Heart right ventricle (tissue), 16 donors: Measurements from ENCODE around the gene BBS5. TPM values are rescaled to one million over a fixed set of nuclear protein-coding genes. Genes with fewer than 3 reads are reported as not detected.

Experiments used
- ATAC-seq, 8 donors: fragments of 200-7000 bp; cut with Tn5 transposase; one replicate each; pipeline ENCODE4 v1.9.1; 2020; ENCODE audit warnings: mild to moderate bottlenecking in 8 of 8, moderate library complexity in 8 of 8, moderate number of reproducible peaks in 1 of 8
- DNase-seq, 2 donors: peaks; one replicate each; pipeline ENCODE4 v3.0.0-alpha.2; 2020
- H3K27ac ChIP-seq, 10 donors: fragments of 200-600 bp; sonication (generic) in 2 of 10; one replicate each; pipeline versions ENCODE4 v1.5.0 to v1.8.0; 2020 to 2022; ENCODE audit warnings: mild to moderate bottlenecking in 3 of 10
- H3K27me3 ChIP-seq, 7 donors: fragments of 200-600 bp; one replicate each; pipeline ENCODE4 v1.8.0; 2021 to 2022; ENCODE audit warnings: mild to moderate bottlenecking in 2 of 7
- H3K36me3 ChIP-seq, 9 donors: fragments of 200-600 bp; sonication (generic) in 1 of 9; one replicate each; pipeline versions ENCODE4 v1.5.0 to v1.8.0; 2020 to 2022; ENCODE audit warnings: mild to moderate bottlenecking in 2 of 9
- H3K4me1 ChIP-seq, 9 donors: fragments of 200-600 bp; sonication (generic) in 1 of 9; one replicate each; pipeline versions ENCODE4 v1.5.0 to v1.8.0; 2020 to 2022; ENCODE audit warnings: mild to moderate bottlenecking in 4 of 9
- H3K4me3 ChIP-seq, 10 donors: fragments of 200-600 bp; sonication (generic) in 2 of 10; one replicate each; pipeline versions ENCODE4 v1.5.0 to v1.8.0; 2020 to 2022; ENCODE audit warnings: mild to moderate bottlenecking in 7 of 10, moderate library complexity in 2 of 10
- H3K9me3 ChIP-seq, 11 donors: fragments of 200-600 bp in 10 of 11; sonication (generic) in 2 of 11; one replicate each; pipeline versions ENCODE4 v1.5.0 to v1.8.0; 2013 to 2022; ENCODE audit warnings: mild to moderate bottlenecking in 2 of 11, control low read depth in 1 of 11, moderate library complexity in 1 of 11
- CTCF ChIP-seq, 9 donors: fragments of 200-600 bp; sonication (generic) in 2 of 9; IDR thresholded peaks; one replicate each; pipeline versions ENCODE4 v1.5.0 to v1.8.0; 2021 to 2022; ENCODE audit warnings: antibody characterized with exemption in 9 of 9, mild to moderate bottlenecking in 5 of 9, moderate library complexity in 1 of 9
- WGBS, 2 donors: extraction: QIAGEN DNeasy Blood & Tissue Kit; methylation state at CpG; one replicate each; pipeline ENCODE4 v1.1.7; 2013; ENCODE audit warnings: inconsistent platforms in 1 of 2; 5-methylcytosine and 5-hydroxymethylcytosine counted together
- intact Hi-C, 10 donors: fragments of 100-400 bp; cut with DNase I; formaldehyde crosslinking; loops; one replicate each; pipeline versions ENCODE4 v1.11.1 to v1.14.2; 2022
- polyA plus RNA-seq, 2 donors: library from polyadenylated mRNA; stranded (reverse); fragments of 200-250 nt; gene quantifications; one replicate each; pipeline ENCODE4 v1.2.3, GENCODE V29; 2013
- total RNA-seq, 10 donors: library from RNA; stranded (reverse); fragmentation: NEBNext Ultra II Directional in 3 of 10; extraction: Animal tissue kit (Norgen Biotek cat#: 25700) in 3 of 10; gene quantifications; one replicate each; pipeline versions ENCODE4 v1.2.1 to v1.2.4, GENCODE V29; 2021 to 2023
- donor health status: Arrhythmogenic right ventricular cardiomyopathy.
- donor health status: ischemic (EF 13 %, LVEDD 7.1; RV severe dilation, severe dysfunction).
- donor health status: healthy with polysubstance abuse.
- donor health status: DM: no; HTN: yes; CAD: no.
- donor health status: DM: no; HTN: no; CAD: no.
- donor health status: ischemic (EF 25% LVEDD 6.9; RV normal size, moderate dysfunction).
- donor health status: ischemic (EF 25% LVEDD 5.7; RV mildly dilated, moderate dysfunction).
- donor health status: healthy.
- donor health status: DM: yes; HTN: yes; CAD: no.
- donor health status: Ischemic cardiomyopathy.
- donor health status: ischemic (EF 35%, LVEDD 5.7; RV mildly dilated, moderate dysfunction).
- donor health status: nonischemic (EF 11% LVEDD 7.7; RV severe dilation, severe dysfunction).
- donor health status: DM: yes; HTN: yes; CAD: no.
- donor health status: PGD.
- donor health status: ischemic (EF 29% LVEDD 5.4; RV normal size, mild dysfunction).
- donor health status: nonischemic (EF 23%, LVEDD 6.1; RV moderate dilation, normal function).

BBS5 gene
- total and polyA plus RNA-seq, 12 donors = 4.7 to 10.3 (median 8.5) TPM

GRCh38 chr2:169540146-169540545, 60.9 kb downstream of the BBS5 start:
- Histone ChIP-seq H3K4me3 (no peak overlapping the region), H3K27me3 (no peaks in the 10 kb centered on the region), H3K9me3 (no peaks in the 10 kb centered on the region), H3K27ac (no peak overlapping the region), H3K36me3 (peaks cover 0 to 92% (median 12%) of the 10 kb centered on the region in 9 donors), H3K4me1 (peaks cover 0 to 17% (median 0%) of the 10 kb centered on the region in 9 donors)
- no peak for ATAC-seq
- intact Hi-C loops = no loop called here
- WGBS, 2 donors = 40 to 49% methylated on average over 2 of the region's 2 CpGs
- no peak for TF ChIP-seq CTCF (IDR thresholded peaks at IDR 0.05)
- no peak for DNase-seq

GRCh38 chr2:169542433-169542832, 63.1 kb downstream of the BBS5 start:
- ATAC-seq (no peak), DNase-seq (no peak)
- intact Hi-C loops = no loop called here
- Histone ChIP-seq H3K4me1 (peaks cover 0 to 17% (median 0%) of the 10 kb centered on the region in 9 donors), H3K4me3 (no peak overlapping the region), H3K27me3 (no peaks in the 10 kb centered on the region), H3K27ac (no peak overlapping the region), H3K9me3 (no peaks in the 10 kb centered on the region), H3K36me3 (peaks cover 0 to 92% (median 15%) of the 10 kb centered on the region in 9 donors)
- TF ChIP-seq CTCF (IDR thresholded peaks at IDR 0.05) = no peak
- 92 to 94% methylated on average over 3 of the region's 3 CpGs for WGBS, 2 donors

GRCh38 chr2:169546756-169547155, 67.5 kb downstream of the BBS5 start:
- DNase-seq = no peak
- no peaks in the 10 kb centered on the region for H3K9me3 ChIP-seq
- TF ChIP-seq CTCF (IDR thresholded peaks at IDR 0.05) = no peak
- no peak for ATAC-seq
- no peak overlapping the region for H3K4me3 ChIP-seq
- peaks cover 0 to 5% (median 0%) of the 10 kb centered on the region in 9 donors for H3K4me1 ChIP-seq
- H3K36me3 ChIP-seq = peaks cover 0 to 98% (median 8%) of the 10 kb centered on the region in 9 donors
- H3K27ac ChIP-seq = no peak overlapping the region
- no peaks in the 10 kb centered on the region for H3K27me3 ChIP-seq
- intact Hi-C loops = no loop called here
- 96 to 98% methylated on average over 2 of the region's 2 CpGs for WGBS, 2 donors

Other genes with a start within 250 kb of the BBS5 start
- gene LRP2, start 117.0 kb upstream of the BBS5 start, total RNA-seq = 1 to 10 TPM in 1 of 10 donors, under 1 TPM in 2, not detected in 7; 0.15 to 1.3 (median 0.39) TPM
- under 1 TPM in 1 of 2 donors, not detected in 1; 0.06 TPM for gene LRP2, start 117.0 kb upstream of the BBS5 start, polyA plus RNA-seq
- 100 to 1,000 TPM; 105 to 185 (median 132) TPM for gene KLHL41, start 30.2 kb downstream of the BBS5 start, total RNA-seq
- 10 to 100 TPM; 32.5 to 37.7 TPM for gene KLHL41, start 30.2 kb downstream of the BBS5 start, polyA plus RNA-seq
- gene FASTKD1, start 94.4 kb downstream of the BBS5 start, total RNA-seq = 100 to 1,000 TPM in 1 of 10 donors, 10 to 100 TPM in 9; 42.4 to 101 (median 88.5) TPM
- gene FASTKD1, start 94.4 kb downstream of the BBS5 start, polyA plus RNA-seq = 100 to 1,000 TPM in 1 of 2 donors, 10 to 100 TPM in 1; 56.7 to 243 TPM
- 10 to 100 TPM; 34.8 to 50.1 (median 40.9) TPM for gene PPIG, start 104.9 kb downstream of the BBS5 start, total RNA-seq
- gene PPIG, start 104.9 kb downstream of the BBS5 start, polyA plus RNA-seq = 10 to 100 TPM; 15.6 to 94.5 TPM
- not detected for gene CFAP210, start 214.9 kb downstream of the BBS5 start, total RNA-seq
- under 1 TPM; 0.14 to 0.29 TPM for gene CFAP210, start 214.9 kb downstream of the BBS5 start, polyA plus RNA-seq
- 1 to 10 TPM; 1.4 to 4.1 (median 2.2) TPM for gene PHOSPHO2, start 215.0 kb downstream of the BBS5 start, total RNA-seq
- 1 to 10 TPM; 1.1 to 1.4 TPM for gene PHOSPHO2, start 215.0 kb downstream of the BBS5 start, polyA plus RNA-seq